ENCODE data around the gene MAEA. TPM values are rescaled to one million over a fixed set of nuclear protein-coding genes. Genes with fewer than 3 reads are reported as not detected.
A peak's percentile ranks its signal among the peaks of the same experiment; 100 is the strongest.

MAEA gene
- total RNA-seq, 2 donors from 2014 or later, result 48.8 to 72.7 TPM

DNA sequence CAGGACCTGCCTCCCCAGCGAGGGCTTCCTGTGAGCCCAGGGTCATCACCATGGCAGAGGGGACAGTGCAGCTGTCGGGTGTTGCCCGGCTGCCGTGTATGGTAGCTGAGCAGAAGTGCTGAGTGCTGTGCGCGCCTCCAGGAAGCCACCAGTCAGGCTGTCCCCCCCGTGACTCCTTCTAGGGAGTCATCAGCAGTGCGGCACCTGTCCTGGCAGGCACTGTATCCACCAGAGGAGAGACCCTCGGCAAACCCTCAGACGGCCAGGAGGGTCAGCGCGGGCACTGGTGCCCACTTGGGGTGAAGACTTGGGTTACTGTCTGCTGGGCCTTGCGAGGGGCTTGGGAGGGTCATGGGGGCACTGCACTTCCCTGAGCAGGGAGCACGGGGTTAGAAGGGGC lies 65.7 kb downstream of the MAEA start:
- H3K27ac Mint-ChIP-seq, result no peak overlapping the region
- H3K9me3 Mint-ChIP-seq, result no peaks in the 10 kb centered on the region
- Histone ChIP-seq H3K4me3 (ENCODE audit: low read length) (no peak overlapping the region), H3K27me3 (ENCODE audit: control insufficient read depth, insufficient read depth, low read length, poor library complexity, severe bottlenecking) (no peaks in the 10 kb centered on the region), H3K27ac (ENCODE audit: low read depth, low read length) (no peak overlapping the region), H3K9ac (ENCODE audit: extremely low read depth, low read length, poor library complexity, severe bottlenecking) (no peak overlapping the region), H3K36me3 (ENCODE audit: control insufficient read depth, insufficient read depth, low read length) (peaks cover 34% of the 10 kb centered on the region), H3K9me3 (ENCODE audit: control insufficient read depth, low read length) (no peaks in the 10 kb centered on the region), H3K4me1 (ENCODE audit: control insufficient read depth, insufficient read depth, low read length) (no peaks in the 10 kb centered on the region)
- H3K4me1 Mint-ChIP-seq, result peaks cover 3% of the 10 kb centered on the region
- H3K36me3 Mint-ChIP-seq (ENCODE audit: low read depth), result peaks cover 18% of the 10 kb centered on the region
- no peak overlapping the region for H3K4me3 Mint-ChIP-seq
- no peaks in the 10 kb centered on the region for H3K27me3 Mint-ChIP-seq (ENCODE audit: insufficient read depth)
- WGBS, 2 experiments (ENCODE audit: insufficient coverage in 1 of 2, insufficient read length in 1 of 2), result 91 to 93% methylated on average over 10 to 14 of the region's 14 CpGs
- TF ChIP-seq, protein P1, sequence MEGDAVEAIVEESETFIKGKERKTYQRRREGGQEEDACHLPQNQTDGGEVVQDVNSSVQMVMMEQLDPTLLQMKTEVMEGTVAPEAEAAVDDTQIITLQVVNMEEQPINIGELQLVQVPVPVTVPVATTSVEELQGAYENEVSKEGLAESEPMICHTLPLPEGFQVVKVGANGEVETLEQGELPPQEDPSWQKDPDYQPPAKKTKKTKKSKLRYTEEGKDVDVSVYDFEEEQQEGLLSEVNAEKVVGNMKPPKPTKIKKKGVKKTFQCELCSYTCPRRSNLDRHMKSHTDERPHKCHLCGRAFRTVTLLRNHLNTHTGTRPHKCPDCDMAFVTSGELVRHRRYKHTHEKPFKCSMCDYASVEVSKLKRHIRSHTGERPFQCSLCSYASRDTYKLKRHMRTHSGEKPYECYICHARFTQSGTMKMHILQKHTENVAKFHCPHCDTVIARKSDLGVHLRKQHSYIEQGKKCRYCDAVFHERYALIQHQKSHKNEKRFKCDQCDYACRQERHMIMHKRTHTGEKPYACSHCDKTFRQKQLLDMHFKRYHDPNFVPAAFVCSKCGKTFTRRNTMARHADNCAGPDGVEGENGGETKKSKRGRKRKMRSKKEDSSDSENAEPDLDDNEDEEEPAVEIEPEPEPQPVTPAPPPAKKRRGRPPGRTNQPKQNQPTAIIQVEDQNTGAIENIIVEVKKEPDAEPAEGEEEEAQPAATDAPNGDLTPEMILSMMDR (conservative IDR thresholded peaks at IDR 0.05), result no peak
- DNase-seq, result no peak

DNA sequence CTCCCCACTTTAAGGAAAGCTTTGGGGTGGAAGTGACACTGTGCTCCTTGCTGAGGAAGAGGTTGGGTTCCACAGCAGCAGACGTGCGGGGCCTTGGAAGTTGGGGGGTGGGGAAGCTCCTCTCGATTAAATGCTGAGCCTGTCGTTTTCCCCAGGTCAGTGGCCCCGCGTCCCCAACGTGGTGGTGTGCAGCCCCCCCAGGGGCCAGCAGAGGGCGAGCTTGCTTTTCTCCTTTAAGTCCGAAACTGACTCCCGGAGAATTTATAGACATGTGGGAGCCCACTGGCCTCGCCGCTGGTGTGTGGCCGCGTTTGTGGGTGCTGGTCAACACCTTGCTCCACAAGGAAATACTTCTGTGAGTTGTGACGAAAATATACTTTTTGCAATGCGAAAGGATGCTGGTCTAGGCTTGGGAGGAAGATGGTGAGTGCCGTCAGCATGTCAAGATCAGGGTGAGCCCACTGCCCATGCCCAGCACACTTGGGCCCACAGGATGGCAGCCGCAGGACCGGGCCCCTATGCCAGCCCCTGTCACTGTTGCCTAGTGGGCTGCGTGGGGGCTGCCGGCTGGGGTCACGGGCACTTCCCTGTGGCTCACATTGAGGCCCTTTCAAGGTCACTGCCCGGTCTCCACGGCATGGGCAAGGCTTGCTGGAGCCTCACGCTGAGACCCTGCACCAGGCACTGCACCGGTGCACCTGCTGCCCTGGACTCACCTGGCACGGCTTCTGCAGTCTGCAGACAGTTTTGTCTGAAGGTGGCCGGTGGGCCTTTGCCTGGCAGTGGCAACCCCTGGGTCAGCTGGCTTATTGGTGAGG lies 66.7 kb downstream of the MAEA start:
- Histone ChIP-seq H3K4me1 (ENCODE audit: control insufficient read depth, insufficient read depth, low read length) (no peaks in the 10 kb centered on the region), H3K9ac (ENCODE audit: extremely low read depth, low read length, poor library complexity, severe bottlenecking) (no peak overlapping the region), H3K4me3 (ENCODE audit: low read length) (no peak overlapping the region), H3K9me3 (ENCODE audit: control insufficient read depth, low read length) (no peaks in the 10 kb centered on the region), H3K27me3 (ENCODE audit: control insufficient read depth, insufficient read depth, low read length, poor library complexity, severe bottlenecking) (no peaks in the 10 kb centered on the region), H3K36me3 (ENCODE audit: control insufficient read depth, insufficient read depth, low read length) (peaks cover 30% of the 10 kb centered on the region), H3K27ac (ENCODE audit: low read depth, low read length) (no peak overlapping the region)
- peaks cover 3% of the 10 kb centered on the region for H3K4me1 Mint-ChIP-seq
- TF ChIP-seq, protein P1 (conservative IDR thresholded peaks at IDR 0.05), result peak; percentile 88
- H3K9me3 Mint-ChIP-seq, result no peaks in the 10 kb centered on the region
- 72 to 78% methylated on average over 20 to 28 of the region's 28 CpGs for WGBS, 2 experiments (ENCODE audit: insufficient coverage in 1 of 2, insufficient read length in 1 of 2)
- peak; percentile 89 for DNase-seq
- H3K36me3 Mint-ChIP-seq (ENCODE audit: low read depth), result peaks cover 12% of the 10 kb centered on the region
- no peak overlapping the region for H3K4me3 Mint-ChIP-seq
- no peak overlapping the region for H3K27ac Mint-ChIP-seq
- H3K27me3 Mint-ChIP-seq (ENCODE audit: insufficient read depth), result no peaks in the 10 kb centered on the region

DNA sequence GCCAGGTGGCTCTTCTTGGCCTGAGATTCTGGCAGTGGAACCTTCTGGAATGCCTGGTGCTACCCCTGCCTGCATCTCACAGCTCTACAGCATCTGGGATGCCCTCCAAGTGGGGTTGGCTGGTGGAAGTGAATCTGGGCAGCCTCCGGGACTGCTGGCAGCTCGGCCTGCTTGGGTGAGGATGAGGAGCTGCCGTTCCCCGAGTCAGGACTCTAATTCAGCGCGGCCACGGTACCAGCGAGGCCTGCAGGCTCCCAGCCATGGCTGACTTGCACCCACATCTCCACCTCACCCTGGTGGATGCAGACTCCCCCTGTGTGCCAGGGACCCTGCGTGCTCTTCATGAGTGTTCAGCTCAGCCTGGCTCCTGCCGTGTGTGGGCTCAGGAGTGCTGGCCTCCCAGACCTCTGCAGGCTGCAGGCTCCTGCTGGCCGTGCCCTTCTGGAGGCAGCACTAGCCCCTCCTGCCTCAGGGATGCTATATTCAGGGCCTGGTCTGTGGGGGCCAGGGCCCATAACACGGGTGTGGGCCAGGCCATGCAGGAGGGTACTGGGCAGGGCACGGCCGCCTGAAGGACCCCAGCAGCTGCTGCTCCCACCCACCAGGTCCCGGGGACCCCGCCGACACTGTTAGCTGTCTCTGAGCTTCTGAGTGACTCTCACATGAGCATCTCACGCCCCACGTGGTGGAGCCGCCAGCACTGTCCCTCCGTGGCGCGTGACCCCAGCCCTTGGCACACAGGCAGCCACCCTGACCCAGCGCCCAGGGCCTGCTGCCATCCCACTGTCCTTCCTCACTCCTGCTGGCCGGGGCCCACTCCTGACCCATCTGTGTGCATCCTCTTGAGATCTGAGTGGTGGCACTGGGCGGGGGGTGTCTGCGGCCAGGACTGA lies 67.9 kb downstream of the MAEA start:
- TF ChIP-seq, protein P1 (conservative IDR thresholded peaks at IDR 0.05), result no peak
- H3K36me3 ChIP-seq (ENCODE audit: control insufficient read depth, insufficient read depth, low read length), result peaks cover 23% of the 10 kb centered on the region
- no peaks in the 10 kb centered on the region for H3K9me3 ChIP-seq (ENCODE audit: control insufficient read depth, low read length)
- H3K27ac ChIP-seq (ENCODE audit: low read depth, low read length), result no peak overlapping the region
- no peak overlapping the region for H3K9ac ChIP-seq (ENCODE audit: extremely low read depth, low read length, poor library complexity, severe bottlenecking)
- no peaks in the 10 kb centered on the region for H3K27me3 Mint-ChIP-seq (ENCODE audit: insufficient read depth)
- peaks cover 12% of the 10 kb centered on the region for H3K36me3 Mint-ChIP-seq (ENCODE audit: low read depth)
- H3K27me3 ChIP-seq (ENCODE audit: control insufficient read depth, insufficient read depth, low read length, poor library complexity, severe bottlenecking), result no peaks in the 10 kb centered on the region
- H3K4me3 Mint-ChIP-seq, result no peak overlapping the region
- H3K9me3 Mint-ChIP-seq, result no peaks in the 10 kb centered on the region
- no peak overlapping the region for H3K4me3 ChIP-seq (ENCODE audit: low read length)
- no peaks in the 10 kb centered on the region for H3K4me1 ChIP-seq (ENCODE audit: control insufficient read depth, insufficient read depth, low read length)
- H3K4me1 Mint-ChIP-seq, result no peaks in the 10 kb centered on the region
- no peak overlapping the region for H3K27ac Mint-ChIP-seq
- 94% methylated on average over 14 to 27 of the region's 27 CpGs for WGBS, 2 experiments (ENCODE audit: insufficient coverage in 1 of 2, insufficient read length in 1 of 2)
- no peak for DNase-seq

Data from endodermal cell (in vitro differentiated cells).